GM23338 (cell line): ENCODE measurements around the gene IGSF21. TPM values are rescaled to one million over a fixed set of nuclear protein-coding genes. Genes with fewer than 3 reads are reported as not detected.

Experiments
- ATAC-seq: fragments of 200-7000 bp; cut with Tn5 transposase; 3 replicates; pipeline ENCODE4 v1.9.1; 2020
- DNase-seq: peaks from one replicate; pipeline ENCODE4 v3.0.0-alpha.2; 2015; ENCODE audit warnings: low spot score
- H2AFZ ChIP-seq: fragments of 200-600 bp; sonication (generic); 2 replicates; pipeline ENCODE4 v1.8.0; 2016; ENCODE audit warnings: antibody characterized with exemption, mild to moderate bottlenecking, moderate library complexity
- H3F3A ChIP-seq: fragments of 200-600 bp; sonication (generic); replicated peaks from 2 replicates; pipeline ENCODE4 v1.8.0; 2017; ENCODE audit warnings: antibody characterized with exemption, mixed run types, low read depth
- H3K27ac ChIP-seq: fragments of 200-600 bp; sonication (generic); 2 replicates; pipeline ENCODE4 v1.6.1; 2016; ENCODE audit warnings: low read depth
- H3K27me3 ChIP-seq: fragments of 200-600 bp; sonication (generic); 2 replicates; pipeline ENCODE4 v1.8.0; 2016; ENCODE audit warnings: mild to moderate bottlenecking, mixed run types, moderate library complexity; ENCODE audit not compliant: insufficient read depth
- H3K36me3 ChIP-seq: fragments of 200-600 bp; sonication (generic); 2 replicates; pipeline ENCODE4 v1.8.0; 2016; ENCODE audit warnings: mild to moderate bottlenecking; ENCODE audit not compliant: insufficient read depth
- H3K4me1 ChIP-seq: fragments of 200-600 bp; sonication (generic); 2 replicates; pipeline ENCODE4 v1.8.0; 2016; ENCODE audit warnings: mild to moderate bottlenecking, moderate library complexity; ENCODE audit not compliant: insufficient read depth
- H3K4me2 ChIP-seq: fragments of 200-600 bp; sonication (generic); 2 replicates; pipeline ENCODE4 v1.7.1; 2017; ENCODE audit warnings: mixed run types
- H3K4me3 ChIP-seq: fragments of 200-600 bp; sonication (generic); 2 replicates; pipeline ENCODE4 v1.6.1; 2016; ENCODE audit warnings: mixed run types
- H3K79me2 ChIP-seq: fragments of 200-600 bp; sonication (generic); replicated peaks from 2 replicates; pipeline ENCODE4 v1.8.0; 2017; ENCODE audit warnings: mild to moderate bottlenecking; ENCODE audit not compliant: insufficient read depth
- H3K9me2 ChIP-seq: fragments of 200-600 bp; sonication (generic); 2 replicates; pipeline ENCODE4 v1.8.0; 2017; ENCODE audit not compliant: insufficient read depth
- H4K20me1 ChIP-seq: fragments of 200-600 bp; sonication (generic); replicated peaks from 2 replicates; pipeline ENCODE4 v1.8.0; 2017; ENCODE audit warnings: mild to moderate bottlenecking; ENCODE audit not compliant: insufficient read depth
- H3K27ac Mint-ChIP-seq: 2 replicates; pipeline ENCODE4 v1.8.0; 2020; ENCODE audit warnings: inconsistent platforms, mild to moderate bottlenecking, moderate library complexity, mixed read lengths
- H3K27me3 Mint-ChIP-seq: 3 replicates; pipeline ENCODE4 v1.8.0; 2022; ENCODE audit warnings: low read depth, mild to moderate bottlenecking, moderate library complexity, mixed read lengths, inconsistent platforms; ENCODE audit not compliant: insufficient read depth, poor library complexity
- H3K36me3 Mint-ChIP-seq: 3 replicates; pipeline ENCODE4 v1.8.0; 2021; ENCODE audit warnings: low read depth, mild to moderate bottlenecking, inconsistent platforms, moderate library complexity, mixed read lengths
- H3K4me1 Mint-ChIP-seq: 3 replicates; pipeline ENCODE4 v1.8.0; 2020; ENCODE audit warnings: mild to moderate bottlenecking, inconsistent platforms, mixed read lengths
- H3K4me3 Mint-ChIP-seq: 3 replicates; pipeline ENCODE4 v1.8.0; 2021; ENCODE audit warnings: moderate library complexity, mild to moderate bottlenecking, inconsistent platforms, mixed read lengths
- H3K9me3 Mint-ChIP-seq: 3 replicates; pipeline ENCODE4 v1.8.0; 2020; ENCODE audit warnings: moderate library complexity, mild to moderate bottlenecking, inconsistent platforms, mixed read lengths
- CREB1 ChIP-seq: fragments of 250-450 bp; sonication (Bioruptor Pico); IDR thresholded peaks from 2 replicates; pipeline ENCODE4 v1.5.0; 2020; ENCODE audit warnings: low read depth, mild to moderate bottlenecking, moderate library complexity
- EZH2 ChIP-seq: fragments of 200-600 bp; sonication (generic); IDR thresholded peaks from one replicate; pipeline ENCODE4 v1.8.0; 2017; ENCODE audit warnings: antibody characterized with exemption, mild to moderate bottlenecking, low read depth; ENCODE audit not compliant: unreplicated experiment
- EZH2phosphoT487 ChIP-seq: fragments of 200-600 bp; sonication (generic); IDR thresholded peaks from one replicate; pipeline ENCODE4 v1.8.1; 2018; ENCODE audit warnings: antibody characterized with exemption; ENCODE audit not compliant: unreplicated experiment
- JUNB ChIP-seq: IDR thresholded peaks from one replicate; pipeline ENCODE4 v1.6.1; 2016; ENCODE audit warnings: antibody characterized with exemption; ENCODE audit not compliant: unreplicated experiment
- NANOG ChIP-seq: IDR thresholded peaks from 2 replicates; pipeline ENCODE4 v1.6.1; 2016; ENCODE audit warnings: antibody characterized with exemption, borderline replicate concordance
- POLR2AphosphoS5 ChIP-seq: IDR thresholded peaks from 2 replicates; pipeline ENCODE4 v1.6.1; 2016; ENCODE audit warnings: antibody characterized with exemption, low read depth
- STAT1 ChIP-seq: IDR thresholded peaks from one replicate; pipeline ENCODE4 v1.6.1; 2016; ENCODE audit warnings: antibody characterized with exemption; ENCODE audit not compliant: unreplicated experiment
- ZNF114 ChIP-seq: fragments of 250-450 bp; sonication (Bioruptor Pico); IDR thresholded peaks from 2 replicates; pipeline ENCODE4 v1.5.0; 2020; ENCODE audit warnings: mild to moderate bottlenecking, moderate library complexity
- ZNF331 ChIP-seq: fragments of 250-450 bp; sonication (Bioruptor Pico); IDR thresholded peaks from 2 replicates; pipeline ENCODE4 v1.5.0; 2020; ENCODE audit warnings: low read depth, mild to moderate bottlenecking, moderate library complexity
- polyA plus RNA-seq: library from polyadenylated mRNA; unstranded; fragments of >200 nt; fragmentation: Nextera tagmentation; extraction: Ambion mirVana; gene quantifications from 2 replicates; pipeline ENCODE4 v1.2.1, GENCODE V29; 2016
- total RNA-seq: library from RNA; depleted of rRNA; stranded (reverse); fragments of >200 nt; shearing (Covaris generic); gene quantifications from 2 replicates; pipeline ENCODE4 v1.2.3, GENCODE V29; 2014
- TF ChIP-seq, protein P1 (sequence below): fragments of 250-450 bp; sonication (Bioruptor Pico); IDR thresholded peaks from 2 replicates; pipeline ENCODE4 v1.5.0; 2020; ENCODE audit warnings: mild to moderate bottlenecking, moderate library complexity
- TF ChIP-seq, protein P2 (sequence below), 2 experiments: fragments of 200-600 bp in 1 of 2; sonication (generic) in 1 of 2; conservative IDR thresholded peaks; 2 replicates each; pipeline versions ENCODE4 v1.5.1 to v1.6.1; 2016 to 2017; ENCODE audit warnings: antibody characterized with exemption in 2 of 2, low read depth in 2 of 2, mild to moderate bottlenecking in 2 of 2, moderate library complexity in 1 of 2
- TF ChIP-seq, protein P3 (sequence below): IDR thresholded peaks from 2 replicates; pipeline ENCODE4 v1.6.1; 2016; ENCODE audit warnings: antibody characterized with exemption
- TF ChIP-seq, protein P4 (sequence below): IDR thresholded peaks from one replicate; pipeline ENCODE4 v1.6.1; 2018; ENCODE audit warnings: antibody characterized with exemption; ENCODE audit not compliant: unreplicated experiment

Gene IGSF21
- total and polyA plus RNA-seq, 2 experiments from 2014 or later, result 15.6 to 15.7 TPM

DNA sequence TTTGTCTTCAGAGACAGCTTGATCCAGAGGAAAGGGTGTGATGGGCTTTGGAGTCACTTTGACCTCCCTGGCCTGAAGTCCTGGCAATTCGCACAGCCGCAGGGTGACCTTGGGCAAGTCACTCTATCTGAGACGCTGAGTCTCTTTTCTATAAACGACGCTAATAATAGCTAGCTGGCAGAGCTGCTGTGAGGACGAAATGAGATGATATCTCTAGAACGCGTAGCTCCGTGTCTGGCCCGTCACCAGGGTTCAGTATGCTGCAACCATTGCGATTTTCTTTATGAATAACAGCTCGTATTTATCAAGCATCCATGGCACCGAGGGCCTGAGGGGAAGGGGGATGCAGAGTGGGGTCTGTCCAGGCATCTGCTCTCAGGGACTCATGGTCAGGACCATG, 58.7 kb downstream of the IGSF21 start:
- Mint-ChIP-seq H3K4me1 (peaks cover 18% of the 10 kb centered on the region), H3K36me3 (no peaks in the 10 kb centered on the region), H3K9me3 (no peaks in the 10 kb centered on the region; the same call in 2 of the 3 replicates), H3K27ac (no peak overlapping the region), H3K4me3 (no peak overlapping the region), H3K27me3 (peaks cover 15% of the 10 kb centered on the region)
- H3F3A ChIP-seq, result no peaks in the 10 kb centered on the region
- 0 out of 2 replicates have a peak, but pooled peaks cover 2% of the 10 kb centered on the region for H4K20me1 ChIP-seq
- H3K9me2 ChIP-seq, result no peaks in the 10 kb centered on the region
- ATAC-seq (no peak), DNase-seq (no peak)
- TF ChIP-seq ZNF331 (no peak), NANOG (no peak), JUNB (no peak), CREB1 (CRISPR knock-in tag) (no peak), ZNF114 (no peak), EZH2phosphoT487 (no peak), POLR2AphosphoS5 (no peak), EZH2 (no peak), STAT1 (no peak)
- TF ChIP-seq, protein P1, sequence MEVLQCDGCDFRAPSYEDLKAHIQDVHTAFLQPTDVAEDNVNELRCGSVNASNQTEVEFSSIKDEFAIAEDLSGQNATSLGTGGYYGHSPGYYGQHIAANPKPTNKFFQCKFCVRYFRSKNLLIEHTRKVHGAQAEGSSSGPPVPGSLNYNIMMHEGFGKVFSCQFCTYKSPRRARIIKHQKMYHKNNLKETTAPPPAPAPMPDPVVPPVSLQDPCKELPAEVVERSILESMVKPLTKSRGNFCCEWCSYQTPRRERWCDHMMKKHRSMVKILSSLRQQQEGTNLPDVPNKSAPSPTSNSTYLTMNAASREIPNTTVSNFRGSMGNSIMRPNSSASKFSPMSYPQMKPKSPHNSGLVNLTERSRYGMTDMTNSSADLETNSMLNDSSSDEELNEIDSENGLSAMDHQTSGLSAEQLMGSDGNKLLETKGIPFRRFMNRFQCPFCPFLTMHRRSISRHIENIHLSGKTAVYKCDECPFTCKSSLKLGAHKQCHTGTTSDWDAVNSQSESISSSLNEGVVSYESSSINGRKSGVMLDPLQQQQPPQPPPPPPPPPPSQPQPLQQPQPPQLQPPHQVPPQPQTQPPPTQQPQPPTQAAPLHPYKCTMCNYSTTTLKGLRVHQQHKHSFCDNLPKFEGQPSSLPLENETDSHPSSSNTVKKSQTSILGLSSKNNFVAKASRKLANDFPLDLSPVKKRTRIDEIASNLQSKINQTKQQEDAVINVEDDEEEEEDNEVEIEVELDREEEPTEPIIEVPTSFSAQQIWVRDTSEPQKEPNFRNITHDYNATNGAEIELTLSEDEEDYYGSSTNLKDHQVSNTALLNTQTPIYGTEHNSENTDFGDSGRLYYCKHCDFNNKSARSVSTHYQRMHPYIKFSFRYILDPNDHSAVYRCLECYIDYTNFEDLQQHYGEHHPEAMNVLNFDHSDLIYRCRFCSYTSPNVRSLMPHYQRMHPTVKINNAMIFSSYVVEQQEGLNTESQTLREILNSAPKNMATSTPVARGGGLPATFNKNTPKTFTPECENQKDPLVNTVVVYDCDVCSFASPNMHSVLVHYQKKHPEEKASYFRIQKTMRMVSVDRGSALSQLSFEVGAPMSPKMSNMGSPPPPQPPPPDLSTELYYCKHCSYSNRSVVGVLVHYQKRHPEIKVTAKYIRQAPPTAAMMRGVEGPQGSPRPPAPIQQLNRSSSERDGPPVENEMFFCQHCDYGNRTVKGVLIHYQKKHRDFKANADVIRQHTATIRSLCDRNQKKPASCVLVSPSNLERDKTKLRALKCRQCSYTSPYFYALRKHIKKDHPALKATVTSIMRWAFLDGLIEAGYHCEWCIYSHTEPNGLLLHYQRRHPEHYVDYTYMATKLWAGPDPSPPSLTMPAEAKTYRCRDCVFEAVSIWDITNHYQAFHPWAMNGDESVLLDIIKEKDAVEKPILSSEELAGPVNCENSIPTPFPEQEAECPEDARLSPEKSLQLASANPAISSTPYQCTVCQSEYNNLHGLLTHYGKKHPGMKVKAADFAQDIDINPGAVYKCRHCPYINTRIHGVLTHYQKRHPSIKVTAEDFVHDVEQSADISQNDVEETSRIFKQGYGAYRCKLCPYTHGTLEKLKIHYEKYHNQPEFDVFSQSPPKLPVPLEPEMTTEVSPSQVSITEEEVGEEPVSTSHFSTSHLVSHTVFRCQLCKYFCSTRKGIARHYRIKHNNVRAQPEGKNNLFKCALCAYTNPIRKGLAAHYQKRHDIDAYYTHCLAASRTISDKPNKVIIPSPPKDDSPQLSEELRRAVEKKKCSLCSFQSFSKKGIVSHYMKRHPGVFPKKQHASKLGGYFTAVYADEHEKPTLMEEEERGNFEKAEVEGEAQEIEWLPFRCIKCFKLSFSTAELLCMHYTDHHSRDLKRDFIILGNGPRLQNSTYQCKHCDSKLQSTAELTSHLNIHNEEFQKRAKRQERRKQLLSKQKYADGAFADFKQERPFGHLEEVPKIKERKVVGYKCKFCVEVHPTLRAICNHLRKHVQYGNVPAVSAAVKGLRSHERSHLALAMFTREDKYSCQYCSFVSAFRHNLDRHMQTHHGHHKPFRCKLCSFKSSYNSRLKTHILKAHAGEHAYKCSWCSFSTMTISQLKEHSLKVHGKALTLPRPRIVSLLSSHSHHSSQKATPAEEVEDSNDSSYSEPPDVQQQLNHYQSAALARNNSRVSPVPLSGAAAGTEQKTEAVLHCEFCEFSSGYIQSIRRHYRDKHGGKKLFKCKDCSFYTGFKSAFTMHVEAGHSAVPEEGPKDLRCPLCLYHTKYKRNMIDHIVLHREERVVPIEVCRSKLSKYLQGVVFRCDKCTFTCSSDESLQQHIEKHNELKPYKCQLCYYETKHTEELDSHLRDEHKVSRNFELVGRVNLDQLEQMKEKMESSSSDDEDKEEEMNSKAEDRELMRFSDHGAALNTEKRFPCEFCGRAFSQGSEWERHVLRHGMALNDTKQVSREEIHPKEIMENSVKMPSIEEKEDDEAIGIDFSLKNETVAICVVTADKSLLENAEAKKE (CRISPR knock-in tag), result no peak
- TF ChIP-seq, protein P2, sequence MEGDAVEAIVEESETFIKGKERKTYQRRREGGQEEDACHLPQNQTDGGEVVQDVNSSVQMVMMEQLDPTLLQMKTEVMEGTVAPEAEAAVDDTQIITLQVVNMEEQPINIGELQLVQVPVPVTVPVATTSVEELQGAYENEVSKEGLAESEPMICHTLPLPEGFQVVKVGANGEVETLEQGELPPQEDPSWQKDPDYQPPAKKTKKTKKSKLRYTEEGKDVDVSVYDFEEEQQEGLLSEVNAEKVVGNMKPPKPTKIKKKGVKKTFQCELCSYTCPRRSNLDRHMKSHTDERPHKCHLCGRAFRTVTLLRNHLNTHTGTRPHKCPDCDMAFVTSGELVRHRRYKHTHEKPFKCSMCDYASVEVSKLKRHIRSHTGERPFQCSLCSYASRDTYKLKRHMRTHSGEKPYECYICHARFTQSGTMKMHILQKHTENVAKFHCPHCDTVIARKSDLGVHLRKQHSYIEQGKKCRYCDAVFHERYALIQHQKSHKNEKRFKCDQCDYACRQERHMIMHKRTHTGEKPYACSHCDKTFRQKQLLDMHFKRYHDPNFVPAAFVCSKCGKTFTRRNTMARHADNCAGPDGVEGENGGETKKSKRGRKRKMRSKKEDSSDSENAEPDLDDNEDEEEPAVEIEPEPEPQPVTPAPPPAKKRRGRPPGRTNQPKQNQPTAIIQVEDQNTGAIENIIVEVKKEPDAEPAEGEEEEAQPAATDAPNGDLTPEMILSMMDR (conservative IDR thresholded peaks at IDR 0.05; ENCODE audit: low read depth in 2 of 2), result no peak
- TF ChIP-seq, protein P3, sequence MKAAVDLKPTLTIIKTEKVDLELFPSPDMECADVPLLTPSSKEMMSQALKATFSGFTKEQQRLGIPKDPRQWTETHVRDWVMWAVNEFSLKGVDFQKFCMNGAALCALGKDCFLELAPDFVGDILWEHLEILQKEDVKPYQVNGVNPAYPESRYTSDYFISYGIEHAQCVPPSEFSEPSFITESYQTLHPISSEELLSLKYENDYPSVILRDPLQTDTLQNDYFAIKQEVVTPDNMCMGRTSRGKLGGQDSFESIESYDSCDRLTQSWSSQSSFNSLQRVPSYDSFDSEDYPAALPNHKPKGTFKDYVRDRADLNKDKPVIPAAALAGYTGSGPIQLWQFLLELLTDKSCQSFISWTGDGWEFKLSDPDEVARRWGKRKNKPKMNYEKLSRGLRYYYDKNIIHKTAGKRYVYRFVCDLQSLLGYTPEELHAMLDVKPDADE, result no peak
- TF ChIP-seq, protein P4, sequence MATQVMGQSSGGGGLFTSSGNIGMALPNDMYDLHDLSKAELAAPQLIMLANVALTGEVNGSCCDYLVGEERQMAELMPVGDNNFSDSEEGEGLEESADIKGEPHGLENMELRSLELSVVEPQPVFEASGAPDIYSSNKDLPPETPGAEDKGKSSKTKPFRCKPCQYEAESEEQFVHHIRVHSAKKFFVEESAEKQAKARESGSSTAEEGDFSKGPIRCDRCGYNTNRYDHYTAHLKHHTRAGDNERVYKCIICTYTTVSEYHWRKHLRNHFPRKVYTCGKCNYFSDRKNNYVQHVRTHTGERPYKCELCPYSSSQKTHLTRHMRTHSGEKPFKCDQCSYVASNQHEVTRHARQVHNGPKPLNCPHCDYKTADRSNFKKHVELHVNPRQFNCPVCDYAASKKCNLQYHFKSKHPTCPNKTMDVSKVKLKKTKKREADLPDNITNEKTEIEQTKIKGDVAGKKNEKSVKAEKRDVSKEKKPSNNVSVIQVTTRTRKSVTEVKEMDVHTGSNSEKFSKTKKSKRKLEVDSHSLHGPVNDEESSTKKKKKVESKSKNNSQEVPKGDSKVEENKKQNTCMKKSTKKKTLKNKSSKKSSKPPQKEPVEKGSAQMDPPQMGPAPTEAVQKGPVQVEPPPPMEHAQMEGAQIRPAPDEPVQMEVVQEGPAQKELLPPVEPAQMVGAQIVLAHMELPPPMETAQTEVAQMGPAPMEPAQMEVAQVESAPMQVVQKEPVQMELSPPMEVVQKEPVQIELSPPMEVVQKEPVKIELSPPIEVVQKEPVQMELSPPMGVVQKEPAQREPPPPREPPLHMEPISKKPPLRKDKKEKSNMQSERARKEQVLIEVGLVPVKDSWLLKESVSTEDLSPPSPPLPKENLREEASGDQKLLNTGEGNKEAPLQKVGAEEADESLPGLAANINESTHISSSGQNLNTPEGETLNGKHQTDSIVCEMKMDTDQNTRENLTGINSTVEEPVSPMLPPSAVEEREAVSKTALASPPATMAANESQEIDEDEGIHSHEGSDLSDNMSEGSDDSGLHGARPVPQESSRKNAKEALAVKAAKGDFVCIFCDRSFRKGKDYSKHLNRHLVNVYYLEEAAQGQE, result no peak
- no peak overlapping the region for H3K4me3 ChIP-seq
- no peaks in the 10 kb centered on the region for H3K79me2 ChIP-seq
- no peak overlapping the region for H2AFZ ChIP-seq
- no peaks in the 10 kb centered on the region for H3K36me3 ChIP-seq
- peaks cover 11% of the 10 kb centered on the region for H3K4me1 ChIP-seq
- no peak overlapping the region for H3K4me2 ChIP-seq
- no peak overlapping the region for H3K27ac ChIP-seq
- no peaks in the 10 kb centered on the region for H3K27me3 ChIP-seq
